HCT116 (cell line): ENCODE measurements around the gene PRRG4. TPM values are rescaled to one million over a fixed set of nuclear protein-coding genes. Genes with fewer than 3 reads are reported as not detected.

Source experiments
- ATAC-seq: fragments of 200-7000 bp; cut with Tn5 transposase; 2 replicates; pipeline ENCODE4 v1.9.1; 2020; ENCODE audit warnings: mild to moderate bottlenecking, moderate library complexity
- BruUV-seq: library from RNA; stranded (reverse); fragments of 400-500 nt; replicated peaks from 2 replicates; lab custom pipeline; 2021; lab: Mats Ljungman, UMichigan
- CTCF ChIA-PET: fragments of 300-600 bp; sonication (Branson Sonifier 250); formaldehyde crosslinking; loops from one replicate; lab custom pipeline; 2021; ENCODE audit warnings: antibody characterized with exemption; lab: Charles Lee
- POLR2A ChIA-PET: fragments of 300-600, 350-600 bp; sonication (Branson Sonifier 250); formaldehyde crosslinking; loops from one replicate; lab custom pipeline; 2021; ENCODE audit warnings: antibody characterized with exemption; lab: Charles Lee
- RAD21 ChIA-PET, 2 experiments: fragments of 300-600 bp; sonication (Branson Sonifier 250); formaldehyde crosslinking; loops; one replicate each; lab custom pipeline; 2023; ENCODE audit warnings: low total read pairs in 2 of 2; ENCODE audit not compliant: uncharacterized antibody in 2 of 2, unreplicated experiment in 2 of 2, low non-redundant PET in 1 of 2; lab: Charles Lee
- DNase-seq: peaks from one replicate; pipeline ENCODE4 v3.0.0-alpha.2; 2010; ENCODE audit warnings: low read depth, low spot score
- H2AFZ ChIP-seq: fragments of 200-600 bp; shearing (Covaris generic), sonication (generic); 2 replicates; pipeline ENCODE4 v1.6.1; 2017; ENCODE audit warnings: low read depth, mixed run types, mixed read lengths, antibody characterized with exemption, low read length; ENCODE audit not compliant: poor library complexity, severe bottlenecking
- H3K27ac ChIP-seq: 2 replicates; pipeline ENCODE4 v1.5.1; 2012; ENCODE audit warnings: low read depth, low read length
- H3K27me3 ChIP-seq: fragments of 200-600 bp; sonication (generic); 2 replicates; pipeline ENCODE4 v1.6.1; 2016; ENCODE audit warnings: mixed run types, low read length, mixed read lengths; ENCODE audit not compliant: insufficient read depth
- H3K36me3 ChIP-seq, 2 experiments: fragments of 200-500 bp in 1 of 2; fragments of 200-600 bp in 1 of 2; sonication (Bioruptor generic) in 1 of 2; sonication (generic) in 1 of 2; 2 replicates each; pipeline versions ENCODE4 v1.5.1 to v1.6.1; 2014 to 2016; ENCODE audit warnings: low read length in 2 of 2, inconsistent platforms in 1 of 2, mixed read lengths in 1 of 2, mixed run types in 1 of 2; ENCODE audit not compliant: insufficient read depth in 2 of 2, control insufficient read depth in 1 of 2
- H3K4me1 ChIP-seq, 2 experiments: fragments of 200-600 bp in 1 of 2; sonication (generic) in 1 of 2; 2 replicates each; pipeline versions ENCODE4 v1.5.1 to v1.6.1; 2012 to 2017; ENCODE audit warnings: low read length in 2 of 2, inconsistent platforms in 1 of 2, mild to moderate bottlenecking in 1 of 2, mixed read lengths in 1 of 2, mixed run types in 1 of 2, moderate library complexity in 1 of 2; ENCODE audit not compliant: insufficient read depth in 2 of 2, control insufficient read depth in 1 of 2
- H3K4me2 ChIP-seq: fragments of 200-600 bp; sonication (generic); 2 replicates; pipeline ENCODE4 v1.6.1; 2017; ENCODE audit warnings: mixed run types, low read length, mixed read lengths
- H3K4me3 ChIP-seq, 2 experiments: fragments of 200-600 bp in 1 of 2; sonication (generic) in 1 of 2; replicated peaks in 1 of 2; 2 replicates each; pipeline ENCODE4 v1.5.1; 2011 to 2016; ENCODE audit warnings: low read length in 2 of 2, control low read depth in 1 of 2, low read depth in 1 of 2, mild to moderate bottlenecking in 1 of 2, mixed read lengths in 1 of 2, mixed run types in 1 of 2
- H3K79me2 ChIP-seq: fragments of 200-600 bp; sonication (generic); 2 replicates; pipeline ENCODE4 v1.6.1; 2017; ENCODE audit warnings: mild to moderate bottlenecking, mixed run types, low read length, moderate library complexity, mixed read lengths; ENCODE audit not compliant: insufficient read depth
- H3K9ac ChIP-seq: fragments of 200-600 bp; sonication (generic); 2 replicates; pipeline ENCODE4 v1.6.1; 2016; ENCODE audit warnings: low read length, mixed read lengths
- H3K9me2 ChIP-seq: fragments of 200-600 bp; sonication (generic), shearing (Covaris generic); 2 replicates; pipeline ENCODE4 v1.6.1; 2017; ENCODE audit warnings: mixed run types, mild to moderate bottlenecking, moderate library complexity; ENCODE audit not compliant: insufficient read depth
- H3K9me3 ChIP-seq, 2 experiments: fragments of 200-500 bp in 1 of 2; fragments of 200-600 bp in 1 of 2; sonication (Bioruptor generic) in 1 of 2; sonication (generic) in 1 of 2; 2 replicates each; pipeline ENCODE4 v1.6.1; 2014 to 2017; ENCODE audit warnings: low read length in 2 of 2, mixed read lengths in 2 of 2, inconsistent platforms in 1 of 2, low read depth in 1 of 2, mild to moderate bottlenecking in 1 of 2, mixed run types in 1 of 2, moderate library complexity in 1 of 2; ENCODE audit not compliant: control insufficient read depth in 1 of 2, insufficient read depth in 1 of 2
- H4K20me1 ChIP-seq: fragments of 200-600 bp; sonication (generic), shearing (Covaris generic); 2 replicates; pipeline ENCODE4 v1.6.1; 2017; ENCODE audit warnings: mixed run types, mild to moderate bottlenecking, moderate library complexity; ENCODE audit not compliant: insufficient read depth
- ATF3 ChIP-seq: IDR thresholded peaks from 2 replicates; pipeline ENCODE4 v1.6.1; 2012
- CBX3 ChIP-seq: IDR thresholded peaks from 2 replicates; pipeline ENCODE4 v1.6.1; 2012; ENCODE audit warnings: low read depth
- EGR1 ChIP-seq: IDR thresholded peaks from 2 replicates; pipeline ENCODE4 v1.6.1; 2012; ENCODE audit warnings: low read depth
- ELF1 ChIP-seq: IDR thresholded peaks from 2 replicates; pipeline ENCODE4 v1.6.1; 2012; ENCODE audit warnings: low read depth, borderline replicate concordance
- EZH2 ChIP-seq: fragments of 200-600 bp; sonication (generic); IDR thresholded peaks from 2 replicates; pipeline ENCODE4 v1.6.1; 2017; ENCODE audit warnings: antibody characterized with exemption, mixed run types
- EZH2phosphoT487 ChIP-seq: fragments of 200-600 bp; IDR thresholded peaks from 2 replicates; pipeline ENCODE4 v1.6.1; 2018; ENCODE audit warnings: antibody characterized with exemption, borderline replicate concordance
- FOSL1 ChIP-seq: IDR thresholded peaks from 2 replicates; pipeline ENCODE4 v1.6.1; 2012; ENCODE audit warnings: low read depth
- JUND ChIP-seq: IDR thresholded peaks from 2 replicates; pipeline ENCODE4 v1.6.1; 2012
- POLR2A ChIP-seq: IDR thresholded peaks from 2 replicates; pipeline ENCODE4 v1.7.0; 2011; ENCODE audit warnings: borderline replicate concordance; ENCODE audit not compliant: insufficient read depth, insufficient read length; ENCODE audit errors: extremely low read depth
- POLR2AphosphoS5 ChIP-seq: IDR thresholded peaks from 2 replicates; pipeline ENCODE4 v1.6.1; 2011; ENCODE audit warnings: mild to moderate bottlenecking, low read depth, low read length, moderate library complexity
- RAD21 ChIP-seq: IDR thresholded peaks from 2 replicates; pipeline ENCODE4 v1.6.1; 2012; ENCODE audit warnings: low read depth, mild to moderate bottlenecking
- SIN3A ChIP-seq: IDR thresholded peaks from 2 replicates; pipeline ENCODE4 v1.6.1; 2012; ENCODE audit warnings: low read depth
- SP1 ChIP-seq: IDR thresholded peaks from 2 replicates; pipeline ENCODE4 v1.6.1; 2012; ENCODE audit warnings: low read depth
- TCF7L2 ChIP-seq: IDR thresholded peaks from 2 replicates; pipeline ENCODE4 v1.7.0; 2011; ENCODE audit warnings: borderline replicate concordance, inconsistent platforms; ENCODE audit not compliant: insufficient read depth, insufficient read length; ENCODE audit errors: extremely low read depth
- ZFX ChIP-seq: fragments of 450-650 bp; IDR thresholded peaks from 2 replicates; pipeline ENCODE4 v1.6.1; 2017
- ZNF274 ChIP-seq: fragments of 200-500 bp; sonication (Bioruptor generic); IDR thresholded peaks from 2 replicates; pipeline ENCODE4 v1.6.1; 2014; ENCODE audit warnings: mild to moderate bottlenecking, low read depth, low read length, inconsistent platforms
- intact Hi-C: fragments of 100-400 bp; cut with micrococcal nuclease; formaldehyde crosslinking; loops from 2 replicates; pipeline ENCODE4 v1.10.0; 2022
- total RNA-seq: library from RNA; stranded (reverse); gene quantifications from one replicate; pipeline ENCODE4 v1.2.1, GENCODE V29; 2021; ENCODE audit not compliant: unreplicated experiment
- TF ChIP-seq, protein P1 (sequence below): IDR thresholded peaks from 2 replicates; pipeline ENCODE4 v1.6.1; 2011; ENCODE audit warnings: mild to moderate bottlenecking, low read length, moderate library complexity; ENCODE audit not compliant: insufficient replicate concordance; ENCODE audit errors: extremely low read depth

PRRG4 gene
- total RNA-seq, 1 experiment from 2014 or later = 5.4 TPM

DNA sequence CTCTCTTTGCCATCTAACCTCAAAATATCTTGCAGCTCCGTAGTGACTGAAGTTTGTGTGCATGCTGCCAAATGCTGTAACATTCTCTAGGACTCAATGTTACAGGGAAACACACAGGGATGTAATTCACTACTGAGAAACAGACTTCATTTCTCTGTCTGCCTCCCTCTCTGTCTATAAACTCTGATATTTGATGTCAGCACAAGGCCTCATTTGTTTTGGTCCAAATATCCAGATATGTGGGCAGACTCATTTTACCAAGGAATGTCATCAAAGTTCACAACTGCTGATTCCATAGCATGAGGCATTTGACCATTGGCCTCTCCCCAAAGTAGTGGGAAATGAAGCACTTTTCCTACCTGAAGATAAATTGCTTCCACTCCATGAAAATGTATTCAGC is 2.5 kb upstream of the PRRG4 start:
- Histone ChIP-seq H3K36me3 (no peaks in the 10 kb centered on the region), H3K27ac (no peak overlapping the region), H3K4me1 (peaks cover 7 to 13% of the 10 kb centered on the region in 2 experiments), H3K4me3 (no peak overlapping the region), H3K79me2 (no peaks in the 10 kb centered on the region), H4K20me1 (no peaks in the 10 kb centered on the region), H3K9me3 (no peaks in the 10 kb centered on the region), H3K9ac (no peak overlapping the region), H3K4me2 (no peak overlapping the region), H3K27me3 (no peaks in the 10 kb centered on the region), H3K9me2 (no peaks in the 10 kb centered on the region), H2AFZ (no peak overlapping the region)
- DNase-seq (no peak), ATAC-seq (no peak)
- intact Hi-C loops = no loop called here
- RAD21 ChIA-PET = no interaction called here
- BruUV-seq = no TSS peak
- POLR2A ChIA-PET = no interaction called here
- CTCF ChIA-PET = no interaction called here
- TF ChIP-seq POLR2AphosphoS5 = no peak
- TF ChIP-seq ATF3 = no peak
- TF ChIP-seq, protein P1, sequence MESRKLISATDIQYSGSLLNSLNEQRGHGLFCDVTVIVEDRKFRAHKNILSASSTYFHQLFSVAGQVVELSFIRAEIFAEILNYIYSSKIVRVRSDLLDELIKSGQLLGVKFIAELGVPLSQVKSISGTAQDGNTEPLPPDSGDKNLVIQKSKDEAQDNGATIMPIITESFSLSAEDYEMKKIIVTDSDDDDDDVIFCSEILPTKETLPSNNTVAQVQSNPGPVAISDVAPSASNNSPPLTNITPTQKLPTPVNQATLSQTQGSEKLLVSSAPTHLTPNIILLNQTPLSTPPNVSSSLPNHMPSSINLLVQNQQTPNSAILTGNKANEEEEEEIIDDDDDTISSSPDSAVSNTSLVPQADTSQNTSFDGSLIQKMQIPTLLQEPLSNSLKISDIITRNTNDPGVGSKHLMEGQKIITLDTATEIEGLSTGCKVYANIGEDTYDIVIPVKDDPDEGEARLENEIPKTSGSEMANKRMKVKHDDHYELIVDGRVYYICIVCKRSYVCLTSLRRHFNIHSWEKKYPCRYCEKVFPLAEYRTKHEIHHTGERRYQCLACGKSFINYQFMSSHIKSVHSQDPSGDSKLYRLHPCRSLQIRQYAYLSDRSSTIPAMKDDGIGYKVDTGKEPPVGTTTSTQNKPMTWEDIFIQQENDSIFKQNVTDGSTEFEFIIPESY = no peak
- no peak for TF ChIP-seq SP1
- TF ChIP-seq RAD21 = no peak
- TF ChIP-seq FOSL1 = no peak
- no peak for TF ChIP-seq CBX3
- no peak for TF ChIP-seq ZNF274
- TF ChIP-seq EZH2 = no peak
- TF ChIP-seq EZH2phosphoT487 = no peak
- TF ChIP-seq POLR2A = no peak
- TF ChIP-seq JUND = no peak
- no peak for TF ChIP-seq SIN3A
- TF ChIP-seq TCF7L2 = no peak
- no peak for TF ChIP-seq ZFX
- no peak for TF ChIP-seq EGR1
- no peak for TF ChIP-seq ELF1
